ENCODE data around the gene CFL1. TPM values are rescaled to one million over a fixed set of nuclear protein-coding genes. Genes with fewer than 3 reads are reported as not detected.

The CFL1 gene
- total RNA-seq, 1 donor from 2014 or later: 299 TPM

- no peaks in the 10 kb centered on the region for H3K27me3 ChIP-seq (ENCODE audit: low read depth)
- TF ChIP-seq, protein P1, sequence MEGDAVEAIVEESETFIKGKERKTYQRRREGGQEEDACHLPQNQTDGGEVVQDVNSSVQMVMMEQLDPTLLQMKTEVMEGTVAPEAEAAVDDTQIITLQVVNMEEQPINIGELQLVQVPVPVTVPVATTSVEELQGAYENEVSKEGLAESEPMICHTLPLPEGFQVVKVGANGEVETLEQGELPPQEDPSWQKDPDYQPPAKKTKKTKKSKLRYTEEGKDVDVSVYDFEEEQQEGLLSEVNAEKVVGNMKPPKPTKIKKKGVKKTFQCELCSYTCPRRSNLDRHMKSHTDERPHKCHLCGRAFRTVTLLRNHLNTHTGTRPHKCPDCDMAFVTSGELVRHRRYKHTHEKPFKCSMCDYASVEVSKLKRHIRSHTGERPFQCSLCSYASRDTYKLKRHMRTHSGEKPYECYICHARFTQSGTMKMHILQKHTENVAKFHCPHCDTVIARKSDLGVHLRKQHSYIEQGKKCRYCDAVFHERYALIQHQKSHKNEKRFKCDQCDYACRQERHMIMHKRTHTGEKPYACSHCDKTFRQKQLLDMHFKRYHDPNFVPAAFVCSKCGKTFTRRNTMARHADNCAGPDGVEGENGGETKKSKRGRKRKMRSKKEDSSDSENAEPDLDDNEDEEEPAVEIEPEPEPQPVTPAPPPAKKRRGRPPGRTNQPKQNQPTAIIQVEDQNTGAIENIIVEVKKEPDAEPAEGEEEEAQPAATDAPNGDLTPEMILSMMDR (IDR thresholded peaks at IDR 0.05; ENCODE audit: borderline replicate concordance): no peak
- intact Hi-C loops (cut with micrococcal nuclease): no loop called here
- peak overlapping the region; percentile 80 for H3K4me3 ChIP-seq
- DNase-seq: peak; percentile 86
- peak overlapping the region; percentile 97 for H3K27ac ChIP-seq (replicated peaks)
- H3K4me1 ChIP-seq: peaks cover 74% of the 10 kb centered on the region
- peaks cover 51% of the 10 kb centered on the region for H3K36me3 ChIP-seq
- H3K9me3 ChIP-seq (replicated peaks): no peaks in the 10 kb centered on the region
Observed at GRCh38 chr11:65856689-65857499, 1.1 kb downstream of the CFL1 start.

DNA sequence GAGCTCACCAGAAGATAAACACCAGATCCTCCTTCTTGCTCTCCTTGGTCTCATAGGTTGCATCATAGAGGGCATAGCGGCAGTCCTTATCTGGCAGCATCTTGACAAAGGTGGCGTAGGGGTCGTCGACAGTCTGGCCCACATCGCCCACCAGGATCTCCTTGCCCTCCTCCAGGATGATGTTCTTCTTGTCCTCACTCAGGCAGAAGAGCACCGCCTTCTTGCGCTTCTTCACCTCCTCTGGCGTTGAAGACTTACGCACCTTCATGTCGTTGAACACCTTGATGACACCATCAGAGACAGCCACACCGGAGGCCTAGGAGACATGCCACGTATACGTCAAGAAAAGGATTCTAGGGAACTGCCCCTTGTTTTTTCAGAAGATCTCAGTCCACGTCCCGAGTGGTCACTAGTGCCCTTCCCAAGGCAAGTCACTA is 2.0 kb downstream of the CFL1 start:
- peaks cover 65% of the 10 kb centered on the region for H3K4me1 ChIP-seq
- peak overlapping the region; percentile 97 for H3K27ac ChIP-seq (replicated peaks)
- H3K27me3 ChIP-seq (ENCODE audit: low read depth): no peaks in the 10 kb centered on the region
- H3K4me3 ChIP-seq: peak overlapping the region; percentile 80
- H3K9me3 ChIP-seq (replicated peaks): peaks cover 7% of the 10 kb centered on the region
- intact Hi-C loops (cut with micrococcal nuclease): no loop called here
- no peak for DNase-seq
- TF ChIP-seq, protein P1 (IDR thresholded peaks at IDR 0.05; ENCODE audit: borderline replicate concordance): no peak
- peaks cover 54% of the 10 kb centered on the region for H3K36me3 ChIP-seq

- no peak overlapping the region for H3K27ac ChIP-seq (replicated peaks)
- H3K4me3 ChIP-seq: no peak overlapping the region
- H3K36me3 ChIP-seq: peaks cover 60% of the 10 kb centered on the region
- DNase-seq: no peak
- peaks cover 58% of the 10 kb centered on the region for H3K4me1 ChIP-seq
- peaks cover 9% of the 10 kb centered on the region for H3K9me3 ChIP-seq (replicated peaks)
- no peaks in the 10 kb centered on the region for H3K27me3 ChIP-seq (ENCODE audit: low read depth)
- intact Hi-C loops (cut with micrococcal nuclease): no loop called here
- TF ChIP-seq, protein P1 (IDR thresholded peaks at IDR 0.05; ENCODE audit: borderline replicate concordance): no peak
Observed at GRCh38 chr11:65854852-65855837, 2.8 kb downstream of the CFL1 start.

DNA sequence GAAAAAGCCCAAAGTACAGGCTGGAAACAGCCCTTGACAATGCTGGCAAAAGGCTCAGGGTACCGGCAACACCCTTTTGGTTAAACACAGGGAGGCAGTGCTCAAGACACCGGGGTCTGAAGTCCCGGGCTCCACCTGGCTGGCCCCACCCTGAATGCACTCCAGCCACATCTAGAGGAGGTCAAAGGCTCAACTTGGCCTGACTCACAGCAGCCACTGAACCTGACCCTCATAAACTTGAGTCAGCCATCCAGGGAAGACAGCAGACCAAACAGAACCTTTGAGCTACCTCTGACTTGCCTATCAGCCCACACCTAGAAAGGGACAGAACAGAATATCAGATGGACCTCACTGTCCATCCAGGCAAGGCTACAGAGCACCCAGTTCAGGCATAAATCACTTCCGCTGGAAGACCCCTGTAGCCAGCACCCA is 3.8 kb downstream of the CFL1 start:
- TF ChIP-seq, protein P1 (IDR thresholded peaks at IDR 0.05; ENCODE audit: borderline replicate concordance): no peak
- Histone ChIP-seq H3K9me3 (replicated peaks) (peaks cover 9% of the 10 kb centered on the region), H3K4me1 (peaks cover 52% of the 10 kb centered on the region), H3K4me3 (no peak overlapping the region), H3K27me3 (ENCODE audit: low read depth) (no peaks in the 10 kb centered on the region), H3K36me3 (peaks cover 60% of the 10 kb centered on the region), H3K27ac (replicated peaks) (no peak overlapping the region)
- intact Hi-C loops (cut with micrococcal nuclease): no loop called here
- DNase-seq: no peak

DNA sequence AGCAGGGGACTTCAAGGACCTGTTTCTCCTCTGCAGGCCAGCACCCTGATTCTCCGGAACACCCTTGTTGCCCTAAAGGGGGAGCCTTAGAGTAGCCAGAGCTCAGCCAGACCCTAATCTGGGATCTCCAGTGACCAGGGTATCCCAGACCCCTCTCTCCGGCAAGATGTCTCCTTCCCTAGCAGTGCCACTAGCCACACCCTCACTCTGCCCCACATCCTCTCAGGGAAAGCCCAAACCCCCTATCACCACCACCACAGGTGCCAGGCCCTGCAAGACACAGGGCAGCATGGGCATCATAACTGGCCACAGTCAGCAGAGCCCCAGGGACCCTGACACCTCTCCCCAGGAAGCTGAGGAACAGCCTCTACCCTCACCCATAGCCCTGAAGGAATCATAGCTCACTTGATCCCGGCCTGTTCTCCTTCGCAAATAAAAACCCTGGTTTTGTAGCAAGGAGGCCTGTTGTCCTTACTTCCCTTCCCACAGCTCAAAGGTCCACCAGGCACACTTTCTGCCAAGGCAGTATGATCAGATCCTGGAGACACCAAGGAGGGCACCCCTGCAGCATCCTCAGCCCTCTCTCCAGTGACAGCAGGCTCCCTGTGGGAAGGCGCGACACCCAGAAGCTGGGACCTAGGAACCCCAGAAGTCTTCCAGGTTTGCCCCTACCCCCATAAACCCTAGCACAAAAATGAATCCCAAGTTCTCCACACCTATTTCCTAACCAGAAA is 4.6 kb downstream of the CFL1 start:
- H3K4me1 ChIP-seq: peaks cover 44% of the 10 kb centered on the region
- peaks cover 9% of the 10 kb centered on the region for H3K9me3 ChIP-seq (replicated peaks)
- H3K27ac ChIP-seq (replicated peaks): no peak overlapping the region
- no peaks in the 10 kb centered on the region for H3K27me3 ChIP-seq (ENCODE audit: low read depth)
- no peak overlapping the region for H3K4me3 ChIP-seq
- peaks cover 60% of the 10 kb centered on the region for H3K36me3 ChIP-seq
- intact Hi-C loops (cut with micrococcal nuclease): no loop called here
- TF ChIP-seq, protein P1 (IDR thresholded peaks at IDR 0.05; ENCODE audit: borderline replicate concordance): no peak
- DNase-seq: no peak
